Bronchial epithelial cell (primary cell): ENCODE results near the gene ANTXR1. TPM values are rescaled to one million over a fixed set of nuclear protein-coding genes. Genes with fewer than 3 reads are reported as not detected.

ENCODE experiments used
- DNase-seq: peaks from one replicate; pipeline ENCODE4 v3.0.0-alpha.2; 2010; ENCODE audit warnings: low read depth
- FAIRE-seq: peaks from 2 replicates; lab custom pipeline; 2011; peaks lifted over from hg19 to GRCh38; lab: Jason Lieb, UNC
- H3K27me3 ChIP-seq: 2 replicates; pipeline ENCODE4 v1.5.1; 2011; ENCODE audit warnings: low read length; ENCODE audit not compliant: control insufficient read depth, insufficient read depth
- H3K36me3 ChIP-seq: 2 replicates; pipeline ENCODE4 v1.5.1; 2011; ENCODE audit warnings: low read length; ENCODE audit not compliant: control insufficient read depth, insufficient read depth
- H3K4me3 ChIP-seq: 2 replicates; pipeline ENCODE4 v1.5.1; 2011; ENCODE audit warnings: mild to moderate bottlenecking, low read depth, low read length, control low read depth
- CTCF ChIP-seq: IDR thresholded peaks from 2 replicates; pipeline ENCODE4 v1.5.1; 2011; ENCODE audit warnings: mild to moderate bottlenecking, moderate library complexity, low read length, control low read depth, inconsistent platforms; ENCODE audit not compliant: insufficient read depth, severe bottlenecking
- total RNA-seq: library from RNA; depleted of rRNA; stranded (reverse); fragments of >200 nt; gene quantifications from 2 replicates; pipeline ENCODE4 v1.2.1, GENCODE V29; 2014

Gene ANTXR1
- total RNA-seq, 1 donor from 2014 or later: 3.7 TPM

- no peak overlapping the region for H3K4me3 ChIP-seq
- FAIRE-seq: no peak
- H3K27me3 ChIP-seq: no peaks in the 10 kb centered on the region
- no peak for DNase-seq
- TF ChIP-seq CTCF: no peak
- no peaks in the 10 kb centered on the region for H3K36me3 ChIP-seq
Observed at GRCh38 chr2:69123182-69123581, 110.2 kb downstream of the ANTXR1 start.

GRCh38 chr2:69124343-69124742 is 111.4 kb downstream of the ANTXR1 start:
- Histone ChIP-seq H3K36me3 (no peaks in the 10 kb centered on the region), H3K4me3 (no peak overlapping the region), H3K27me3 (no peaks in the 10 kb centered on the region)
- DNase-seq (no peak), FAIRE-seq (no peak)
- TF ChIP-seq CTCF: no peak

GRCh38 chr2:69125816-69126215 is 112.8 kb downstream of the ANTXR1 start:
- no peaks in the 10 kb centered on the region for H3K27me3 ChIP-seq
- FAIRE-seq: no peak
- no peak for TF ChIP-seq CTCF

GRCh38 chr2:69126341-69126740 is 113.4 kb downstream of the ANTXR1 start:
- no peak overlapping the region for H3K4me3 ChIP-seq
- H3K36me3 ChIP-seq: no peaks in the 10 kb centered on the region
- FAIRE-seq (no peak), DNase-seq (no peak)
- TF ChIP-seq CTCF: no peak
- no peaks in the 10 kb centered on the region for H3K27me3 ChIP-seq

More at GRCh38 chr2:69125816-69126215, 112.8 kb downstream of the ANTXR1 start:
- no peak overlapping the region for H3K4me3 ChIP-seq
- H3K36me3 ChIP-seq: no peaks in the 10 kb centered on the region
- DNase-seq: no peak

- no peak for TF ChIP-seq CTCF
- DNase-seq (no peak), FAIRE-seq (no peak)
- Histone ChIP-seq H3K27me3 (no peaks in the 10 kb centered on the region), H3K36me3 (no peaks in the 10 kb centered on the region), H3K4me3 (no peak overlapping the region)
Observed at GRCh38 chr2:69131452-69131851, 118.5 kb downstream of the ANTXR1 start.

GRCh38 chr2:69131983-69132675 is 119.2 kb downstream of the ANTXR1 start:
- FAIRE-seq (peak; percentile 50), DNase-seq (peak; percentile 86)
- no peak for TF ChIP-seq CTCF
- Histone ChIP-seq H3K4me3 (no peak overlapping the region), H3K36me3 (no peaks in the 10 kb centered on the region), H3K27me3 (no peaks in the 10 kb centered on the region)
